HEK293T (cell line): ENCODE data around the gene AXL.

ENCODE experiments used
- ARNT ChIP-seq: fragments of 450-650 bp; IDR thresholded peaks from 2 replicates; pipeline ENCODE4 v1.6.1; 2017; ENCODE audit warnings: mild to moderate bottlenecking
- FOXA1 ChIP-seq: fragments of 450-650 bp; IDR thresholded peaks from 2 replicates; pipeline ENCODE4 v1.6.1; 2016; ENCODE audit warnings: mild to moderate bottlenecking
- FOXM1 ChIP-seq: fragments of 450-650 bp; IDR thresholded peaks from 2 replicates; pipeline ENCODE4 v1.6.1; 2017; ENCODE audit warnings: mild to moderate bottlenecking, borderline replicate concordance
- SP1 ChIP-seq: fragments of 450-650 bp; IDR thresholded peaks from 2 replicates; pipeline ENCODE4 v1.6.1; 2017

DNA sequence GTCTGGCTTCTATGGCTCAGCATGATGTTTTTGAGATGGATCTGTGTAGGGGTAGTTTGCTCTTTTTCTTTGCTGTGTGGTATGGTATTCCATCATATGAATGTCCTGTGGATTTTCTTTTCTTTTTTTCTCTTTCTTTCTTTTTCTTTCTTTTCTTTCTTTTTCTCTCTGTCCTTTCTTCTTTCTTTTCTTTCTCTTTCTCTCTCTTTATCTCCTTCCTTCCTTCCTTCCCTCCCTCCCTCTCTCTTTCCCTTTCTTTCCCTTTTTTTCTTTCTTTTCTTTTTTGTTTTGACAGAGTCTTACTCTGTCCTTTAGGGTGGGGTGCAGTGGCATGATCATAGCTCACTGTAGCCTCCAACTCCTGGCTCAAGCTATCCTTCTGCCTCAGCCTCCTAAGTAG lies 36.1 kb downstream of the AXL start:
- TF ChIP-seq SP1 (no peak), FOXM1 (no peak), ARNT (no peak), FOXA1 (no peak)
